Measurements from ENCODE around the gene RBM19.

Gene RBM19

GRCh38 chr12:113769305-113769704 is 196.8 kb downstream of the RBM19 start:
- no peak for DNase-seq (ENCODE audit: low spot score)
- TF ChIP-seq CTCF (IDR thresholded peaks at IDR 0.05; ENCODE audit: extremely low read depth, missing control alignments), result no peak

GRCh38 chr12:113768850-113769249 is 197.3 kb downstream of the RBM19 start:
- TF ChIP-seq CTCF (IDR thresholded peaks at IDR 0.05; ENCODE audit: extremely low read depth, missing control alignments), result no peak
- DNase-seq (ENCODE audit: low spot score), result no peak

DNA sequence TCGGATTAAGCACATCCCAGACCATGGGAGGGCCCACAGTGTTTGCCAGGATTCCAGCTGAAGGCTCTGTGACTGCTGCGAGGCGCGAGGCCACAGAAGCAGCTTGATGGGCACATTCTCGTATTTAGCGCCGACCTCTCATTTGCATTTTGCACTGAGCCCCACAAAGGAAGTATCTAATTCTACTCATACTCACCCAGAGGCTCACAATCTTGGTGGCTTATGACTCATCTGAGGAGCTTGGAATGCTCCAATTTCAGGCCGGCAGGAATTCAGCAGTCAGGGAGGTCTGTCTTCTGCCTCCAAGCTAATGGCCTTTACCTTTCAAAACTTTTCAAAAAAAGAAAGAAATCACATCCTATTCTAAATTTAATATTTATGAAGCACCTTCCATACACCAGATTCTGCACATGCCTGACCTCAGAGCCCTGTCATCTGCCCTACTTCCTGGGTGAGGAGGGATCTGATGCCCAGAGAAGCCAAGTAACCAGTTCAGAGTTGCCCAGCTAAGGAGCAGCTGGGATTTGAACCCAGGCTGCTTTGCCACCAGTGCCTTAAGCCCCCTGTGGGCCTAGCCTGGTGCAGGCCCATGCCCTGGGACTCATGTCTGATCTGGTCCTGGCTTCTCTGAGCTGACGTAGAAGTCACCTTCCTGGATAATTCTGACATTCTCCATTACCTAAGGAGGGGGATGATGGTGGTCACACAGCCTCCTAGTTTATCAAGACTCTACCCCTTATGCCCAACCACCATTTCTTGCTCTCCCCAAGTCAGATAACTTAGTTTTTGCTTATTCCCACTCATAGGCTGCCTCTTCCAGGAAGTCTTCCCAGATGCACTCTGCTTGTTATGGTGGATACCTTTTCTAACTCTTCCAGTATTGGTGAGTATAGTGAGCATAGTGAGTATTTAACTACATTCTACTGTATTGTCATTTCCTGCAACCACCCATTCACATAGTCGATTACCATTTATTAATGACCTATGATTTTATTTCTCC is 198.9 kb downstream of the RBM19 start:
- DNase-seq (ENCODE audit: low spot score), result no peak

More for the DNA sequence above, 198.9 kb downstream of the RBM19 start:
- TF ChIP-seq CTCF (IDR thresholded peaks at IDR 0.05; ENCODE audit: extremely low read depth, missing control alignments), result no peak

Measured in GM20000 (cell line).